ENCODE data around the gene GUCA2A. TPM values are rescaled to one million over a fixed set of nuclear protein-coding genes. Genes with fewer than 3 reads are reported as not detected.

Gene GUCA2A
- total RNA-seq, 1 experiment from 2014 or later, result not detected

DNA sequence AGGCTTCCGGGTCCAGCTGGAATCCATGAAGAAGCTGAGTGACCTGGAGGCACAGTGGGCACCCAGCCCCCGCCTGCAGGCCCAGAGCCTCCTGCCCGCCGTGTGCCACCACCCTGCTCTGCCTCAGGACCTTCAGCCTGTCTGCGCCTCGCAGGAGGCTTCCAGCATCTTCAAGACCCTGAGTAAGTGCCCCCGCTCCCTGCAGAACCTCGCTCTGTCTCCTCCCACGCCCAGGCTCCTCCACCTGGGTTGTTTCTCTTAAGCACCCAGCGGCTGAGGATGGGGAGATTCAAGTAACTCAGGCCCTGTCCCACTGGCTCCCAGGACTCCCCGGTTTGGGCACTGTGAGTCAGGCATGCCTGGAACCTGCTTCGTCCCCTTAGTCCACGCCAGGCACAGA lies 9.9 kb downstream of the GUCA2A start:
- no peak for DNase-seq (ENCODE audit: low read depth)

DNA sequence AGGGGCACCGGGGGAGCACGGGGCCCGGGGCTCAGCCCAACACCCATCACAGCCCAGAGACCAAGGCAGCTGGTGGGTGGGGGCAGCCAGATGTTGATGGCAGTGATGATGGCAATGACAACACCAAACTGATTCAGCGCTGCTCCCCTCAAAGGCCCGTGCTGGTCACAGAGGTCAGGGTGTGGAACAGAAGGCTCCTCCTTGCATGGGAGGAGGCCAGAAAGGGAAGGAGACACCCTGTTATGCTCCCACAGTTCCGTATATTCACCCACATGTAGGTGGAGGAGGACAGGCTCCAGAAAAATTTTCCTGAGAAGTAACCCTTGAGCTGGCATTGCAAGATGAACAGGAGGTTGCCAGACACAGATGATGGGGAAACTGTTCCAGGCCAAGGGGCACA lies 10.9 kb downstream of the GUCA2A start:
- no peak for DNase-seq (ENCODE audit: low read depth)

GRCh38 chr1:42152907-42153600 lies 11.5 kb downstream of the GUCA2A start, which contains the start of gene GUCA2B:
TSS of gene GUCA2B (plus strand) at chr1:42153410. CDS start at chr1:42153451, 41 bp downstream.
- DNase-seq (ENCODE audit: low read depth), result no peak

DNA sequence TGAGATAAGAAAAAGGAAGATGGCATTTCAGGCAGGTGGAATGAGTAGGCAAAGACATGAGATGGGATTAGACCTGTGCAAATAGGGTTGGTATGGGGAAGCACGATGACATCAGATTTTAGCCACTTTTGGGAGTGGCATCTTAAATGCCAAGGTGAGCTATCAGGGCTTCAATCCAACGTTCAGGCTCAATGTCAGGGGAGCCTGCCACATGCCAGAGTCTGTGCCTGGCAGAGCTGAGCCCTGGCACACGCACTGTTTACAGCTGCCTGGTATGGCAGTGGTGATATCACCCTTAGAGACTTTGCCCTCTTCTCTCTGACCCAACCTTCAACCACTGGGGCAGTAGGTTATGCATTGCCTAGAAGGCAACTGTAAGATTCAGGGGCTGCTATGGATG lies 12.4 kb downstream of the GUCA2A start:
- DNase-seq (ENCODE audit: low read depth), result no peak

DNA sequence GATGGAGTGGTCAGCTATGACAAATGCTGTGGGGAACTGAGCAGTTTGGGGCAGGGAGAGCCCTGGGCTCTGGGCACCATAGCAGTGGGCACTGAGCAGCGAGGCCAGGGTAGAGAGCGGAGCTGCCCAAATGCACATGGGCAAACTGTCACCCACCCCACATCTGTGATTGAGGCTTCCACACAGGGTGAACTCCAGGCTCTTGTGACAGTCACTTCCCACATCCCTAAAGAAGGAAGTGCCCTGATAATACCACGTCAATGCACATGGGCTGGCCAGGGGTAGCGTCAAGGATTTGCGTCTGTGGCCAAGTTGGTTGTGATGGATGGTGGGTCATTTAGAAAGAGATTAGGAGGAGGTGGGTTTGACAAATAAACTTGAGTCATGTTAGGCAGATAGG lies 13.9 kb downstream of the GUCA2A start:
- DNase-seq (ENCODE audit: low read depth), result no peak

DNA sequence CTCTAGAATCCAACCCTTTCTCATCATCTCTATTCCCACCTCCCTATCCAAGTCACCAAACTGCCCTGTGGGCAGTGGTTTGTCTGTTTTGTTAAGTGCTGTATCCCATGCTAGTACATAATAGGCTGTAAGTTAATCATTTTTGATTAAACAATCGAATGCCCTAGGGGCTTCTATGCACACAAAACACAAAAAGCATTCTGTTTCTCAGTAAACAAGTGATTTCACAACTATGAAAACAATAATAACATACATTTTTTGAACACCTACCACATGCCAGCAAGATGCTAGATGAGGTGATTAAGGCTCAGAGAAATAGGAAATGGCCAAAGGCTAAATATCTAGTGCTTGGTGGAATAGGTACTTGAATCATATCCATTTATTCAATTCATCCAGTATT lies 16.4 kb downstream of the GUCA2A start:
- no peak for DNase-seq (ENCODE audit: low read depth)

GRCh38 chr1:42146626-42147320 lies 17.8 kb downstream of the GUCA2A start:
- peak; percentile 72 for DNase-seq (ENCODE audit: low read depth)

GRCh38 chr1:42145764-42146625 lies 18.6 kb downstream of the GUCA2A start:
- DNase-seq (ENCODE audit: low read depth), result no peak

DNA sequence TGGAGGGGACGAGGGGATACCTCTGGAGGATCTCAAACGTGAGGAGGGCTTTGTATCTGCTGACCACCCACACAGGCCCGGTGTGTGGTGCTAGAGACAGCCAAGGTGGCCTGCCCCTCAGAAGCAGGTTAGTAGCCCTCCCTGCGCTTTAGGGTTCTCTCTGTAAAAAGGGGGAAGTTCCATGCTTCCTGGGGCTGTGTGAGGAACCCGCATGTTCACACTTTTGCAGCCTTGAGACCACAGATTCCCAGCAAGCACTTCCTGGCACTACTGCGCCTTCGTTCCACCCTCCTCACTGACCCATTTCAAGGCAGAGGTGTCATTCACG lies 19.2 kb downstream of the GUCA2A start:
- DNase-seq (ENCODE audit: low read depth), result no peak

DNA sequence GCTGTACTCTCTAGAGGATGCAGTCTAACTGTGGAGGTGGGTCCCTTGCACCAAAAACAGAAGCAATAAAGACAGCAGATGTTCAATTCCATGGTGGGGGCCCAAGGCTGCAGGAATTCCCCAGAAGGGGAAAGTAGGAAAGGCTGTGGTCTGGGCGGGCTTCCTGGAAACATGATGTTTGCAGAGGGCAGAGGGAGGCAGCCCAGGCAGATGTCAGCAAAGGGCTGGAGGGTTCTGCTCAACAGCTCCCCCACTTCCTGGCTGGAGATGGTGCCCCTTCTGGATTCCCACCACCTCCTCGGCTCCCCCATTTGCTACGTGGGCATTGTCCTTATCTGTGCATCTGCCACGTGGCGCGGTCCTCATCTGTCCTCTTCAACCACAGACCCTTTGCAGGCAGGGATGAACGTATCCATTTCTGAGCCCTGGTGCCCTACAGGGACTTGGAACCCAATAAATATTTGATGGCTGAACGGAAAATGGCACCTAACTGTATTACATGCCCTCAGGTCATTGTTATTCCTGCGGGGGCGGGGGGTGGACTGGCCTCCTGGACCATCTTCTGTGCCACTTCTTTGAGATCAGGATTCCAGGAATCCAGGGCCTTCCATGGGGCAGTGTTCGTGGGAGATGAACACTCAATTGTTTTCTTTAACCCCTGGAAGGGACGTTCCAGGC lies 19.7 kb downstream of the GUCA2A start:
- no peak for DNase-seq (ENCODE audit: low read depth)

DNA sequence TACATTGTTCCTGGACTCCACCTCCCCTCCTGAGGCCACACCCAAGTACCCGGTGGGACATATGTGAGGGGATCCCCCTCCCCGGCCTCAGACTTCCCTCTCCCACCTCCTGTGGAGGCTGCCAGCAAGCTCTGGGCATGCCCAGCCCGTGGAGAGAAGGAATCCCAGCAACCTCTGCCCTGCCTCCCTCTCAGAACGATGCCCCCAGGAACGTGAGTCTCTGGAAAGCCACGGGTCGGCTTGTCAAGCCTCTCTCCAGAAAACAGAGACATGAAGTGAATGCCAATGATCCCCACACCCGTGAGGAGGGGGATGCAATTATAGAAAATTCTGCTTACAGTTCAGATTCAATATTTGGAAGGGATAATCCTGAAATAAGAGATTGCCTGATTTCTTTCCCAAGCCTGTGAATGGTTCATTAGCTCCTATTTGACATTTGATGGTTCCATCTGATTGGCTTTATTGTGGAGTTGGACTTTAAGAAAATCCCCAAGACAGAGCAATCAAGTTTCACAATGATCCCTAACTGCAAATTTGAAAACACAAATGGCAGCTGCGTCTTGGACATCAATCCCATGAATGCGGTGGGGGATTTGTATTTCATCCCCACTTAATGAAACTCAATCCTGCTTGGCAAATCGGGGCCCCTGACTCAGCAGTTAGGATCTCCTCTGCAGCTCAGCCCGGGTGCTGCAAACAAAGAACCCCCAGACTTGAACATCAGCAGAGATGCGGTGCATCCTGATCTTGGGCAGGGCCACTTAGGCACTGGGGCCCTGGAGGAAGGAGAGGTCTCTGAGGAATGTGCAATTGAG lies 20.4 kb downstream of the GUCA2A start:
- DNase-seq (ENCODE audit: low read depth), result no peak

DNA sequence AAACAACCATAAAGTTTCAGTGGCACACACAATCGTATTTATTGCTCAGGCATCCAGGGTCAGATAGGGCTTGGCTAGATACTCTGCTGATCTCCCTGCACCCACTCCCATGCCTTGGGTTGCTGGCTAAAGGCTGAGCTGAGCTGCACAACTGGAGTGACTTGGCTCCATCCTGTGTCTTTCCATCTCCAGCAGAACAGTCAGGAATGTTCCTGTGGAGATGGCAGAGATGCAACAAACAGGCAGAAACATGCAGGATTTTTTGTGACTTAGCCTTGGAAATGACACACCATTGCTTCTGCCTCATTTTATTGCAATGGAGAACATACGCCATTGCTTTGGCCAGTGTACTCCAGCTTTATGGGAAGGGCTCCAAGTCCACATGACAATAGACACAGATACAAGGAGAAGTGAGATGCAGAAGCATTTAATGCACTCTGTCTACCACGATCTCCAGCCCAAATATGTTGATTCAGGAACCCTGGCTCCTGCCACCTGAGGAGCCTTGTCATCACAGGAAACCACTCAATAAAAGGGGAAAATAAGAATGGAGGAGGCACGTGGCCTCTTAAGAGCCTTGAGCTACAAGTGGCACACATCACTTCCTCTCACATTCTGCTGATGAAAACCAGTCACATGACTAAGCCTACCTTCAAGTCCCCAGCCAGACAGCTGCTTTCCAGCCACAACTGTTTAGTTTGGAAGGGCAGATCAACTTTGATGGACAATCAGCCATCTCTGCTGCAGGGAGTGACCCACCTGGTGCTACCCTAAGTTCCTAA lies 21.5 kb downstream of the GUCA2A start:
- DNase-seq (ENCODE audit: low read depth), result peak; percentile 41

DNA sequence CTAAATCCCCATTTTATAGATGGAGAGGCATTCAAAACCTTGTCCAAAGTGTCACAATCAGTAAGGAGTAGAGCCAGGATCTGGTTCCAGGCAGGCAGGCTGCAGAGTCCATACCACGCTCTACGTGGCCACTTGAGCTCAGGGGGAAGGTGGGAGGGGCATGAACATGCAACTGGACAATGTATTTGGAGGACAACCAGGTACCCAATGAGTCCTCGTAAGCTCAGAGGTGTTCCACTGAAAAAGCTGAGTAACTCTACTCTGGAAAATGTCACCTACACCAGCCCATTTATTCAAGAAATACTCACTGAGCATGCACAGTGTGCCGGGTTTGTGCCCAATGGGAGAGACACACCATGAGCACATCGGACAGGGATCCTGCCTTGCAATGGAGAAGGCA lies 22.6 kb downstream of the GUCA2A start:
- DNase-seq (ENCODE audit: low read depth), result no peak

GRCh38 chr1:42140191-42140590 lies 24.4 kb downstream of the GUCA2A start:
- DNase-seq (ENCODE audit: low read depth), result no peak

- DNase-seq (ENCODE audit: low read depth), result no peak
Observed at GRCh38 chr1:42139444-42139843, 25.1 kb downstream of the GUCA2A start.

GRCh38 chr1:42138586-42138985 lies 26.0 kb downstream of the GUCA2A start:
- no peak for DNase-seq (ENCODE audit: low read depth)

GRCh38 chr1:42137766-42138165 lies 26.8 kb downstream of the GUCA2A start:
- no peak for DNase-seq (ENCODE audit: low read depth)

- DNase-seq (ENCODE audit: low read depth), result no peak
Observed at GRCh38 chr1:42136466-42136865, 28.1 kb downstream of the GUCA2A start.

GRCh38 chr1:42135426-42135825 lies 29.1 kb downstream of the GUCA2A start:
- DNase-seq (ENCODE audit: low read depth), result no peak

DNA sequence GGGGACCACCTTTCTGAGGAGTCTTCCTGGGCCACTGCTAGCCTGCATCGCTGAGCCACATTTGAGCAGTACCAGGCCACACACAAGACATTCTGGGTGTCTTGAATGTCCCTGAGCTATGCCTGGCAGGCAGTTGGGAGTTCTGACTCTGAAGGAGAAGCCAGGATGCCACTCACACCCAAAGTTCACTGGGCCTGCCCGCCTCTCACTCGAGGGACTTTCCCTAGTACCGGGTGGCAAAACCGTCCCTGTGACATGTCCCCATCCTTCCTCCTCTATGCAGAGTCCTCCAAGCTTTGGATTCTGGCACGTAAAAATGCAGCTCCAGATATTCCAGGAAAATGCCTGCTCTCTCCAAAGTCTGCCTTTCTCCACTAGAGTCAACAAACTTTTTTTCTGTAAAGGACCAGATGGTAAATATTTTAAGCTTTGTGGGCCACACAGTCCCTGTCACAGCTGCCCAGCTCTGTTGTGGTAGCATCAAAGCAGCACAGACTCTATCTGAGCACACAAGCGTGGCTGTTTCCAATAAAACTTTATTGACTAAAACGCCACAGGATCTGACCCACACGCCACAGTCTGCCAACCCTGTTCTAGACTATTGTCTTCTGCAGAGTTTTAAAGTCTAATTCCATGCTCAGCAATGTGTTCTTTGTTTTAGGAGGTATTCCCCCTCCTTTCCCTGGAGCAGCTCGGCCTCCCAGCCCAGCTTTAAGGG lies 30.6 kb downstream of the GUCA2A start:
- DNase-seq (ENCODE audit: low read depth), result no peak

Measured in Daoy (cell line).